ENCODE data around the gene LDLRAD4. TPM values are rescaled to one million over a fixed set of nuclear protein-coding genes. Genes with fewer than 3 reads are reported as not detected.

The LDLRAD4 gene
- total RNA-seq, 1 donor from 2014 or later, result 34.5 TPM

DNA sequence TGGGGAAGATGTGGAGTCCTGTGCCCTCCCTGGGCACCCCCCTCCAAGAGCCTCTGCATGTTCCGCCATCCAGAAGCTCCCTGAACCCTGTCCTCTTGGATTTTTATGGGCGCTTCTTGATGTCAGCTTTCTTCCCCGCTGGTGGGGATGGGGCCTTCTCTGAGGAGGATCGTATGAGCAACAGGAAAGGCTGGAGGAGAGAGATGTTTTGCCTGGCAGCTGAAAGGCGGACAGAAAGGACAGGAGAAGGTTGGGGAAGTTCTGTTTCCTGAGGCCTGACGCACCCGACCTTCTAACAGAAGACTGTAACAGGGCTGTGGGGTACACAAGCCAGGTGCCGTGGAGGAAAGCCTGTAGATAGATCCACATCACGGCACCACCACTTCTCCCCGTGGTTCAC lies 238.8 kb downstream of the LDLRAD4 start:
- H3K36me3 Mint-ChIP-seq (ENCODE audit: low read depth), result peaks cover 13% of the 10 kb centered on the region
- intact Hi-C loops (cut with micrococcal nuclease), result loop anchor here (5.0 kb wide), 1 partner anchor 190 kb away; no protein-coding TSS in a partner anchor
- peaks cover 43% of the 10 kb centered on the region for H3K4me1 Mint-ChIP-seq (ENCODE audit: low read depth)
- H3K27me3 Mint-ChIP-seq (ENCODE audit: insufficient read depth), result peaks cover 4% of the 10 kb centered on the region
- H3K9me3 Mint-ChIP-seq, result peaks cover 4% of the 10 kb centered on the region
- no peak for DNase-seq (ENCODE audit: low spot score)
- no peak overlapping the region for H3K27ac Mint-ChIP-seq
- no peak overlapping the region for H3K4me3 Mint-ChIP-seq

DNA sequence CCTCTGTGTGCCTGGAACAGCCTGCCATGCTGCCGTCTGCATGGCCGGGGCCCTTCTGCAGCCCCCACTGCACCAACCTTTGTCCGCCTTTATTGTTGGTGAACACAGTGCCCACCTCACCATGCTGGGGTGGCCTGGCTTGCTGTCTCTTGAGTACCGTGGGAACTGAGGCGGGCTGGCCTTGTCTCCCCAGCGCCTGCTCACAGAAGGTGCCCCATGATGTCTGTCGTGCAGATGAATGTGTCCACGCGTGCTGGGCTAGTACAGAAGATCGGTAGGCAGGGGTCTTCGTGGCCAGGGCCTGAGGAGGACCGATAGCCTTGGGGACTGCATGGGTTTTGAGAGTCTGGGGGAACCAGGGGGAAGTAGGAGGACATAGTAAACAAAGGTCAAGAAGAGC lies 242.4 kb downstream of the LDLRAD4 start:
- intact Hi-C loops (cut with micrococcal nuclease), result no loop called here
- DNase-seq (ENCODE audit: low spot score), result no peak
- Mint-ChIP-seq H3K27ac (no peak overlapping the region), H3K4me3 (no peak overlapping the region), H3K9me3 (peaks cover 4% of the 10 kb centered on the region), H3K36me3 (ENCODE audit: low read depth) (peaks cover 21% of the 10 kb centered on the region), H3K4me1 (ENCODE audit: low read depth) (peaks cover 52% of the 10 kb centered on the region), H3K27me3 (ENCODE audit: insufficient read depth) (no peaks in the 10 kb centered on the region)

- no peak for DNase-seq (ENCODE audit: low spot score)
- intact Hi-C loops (cut with micrococcal nuclease), result no loop called here
- Mint-ChIP-seq H3K9me3 (peaks cover 6% of the 10 kb centered on the region), H3K36me3 (ENCODE audit: low read depth) (peaks cover 23% of the 10 kb centered on the region), H3K27me3 (ENCODE audit: insufficient read depth) (no peaks in the 10 kb centered on the region), H3K4me1 (ENCODE audit: low read depth) (peaks cover 52% of the 10 kb centered on the region), H3K4me3 (no peak overlapping the region), H3K27ac (no peak overlapping the region)
These were observed 242.9 kb downstream of the LDLRAD4 start for GRCh38 chr18:13461469-13461868.

DNA sequence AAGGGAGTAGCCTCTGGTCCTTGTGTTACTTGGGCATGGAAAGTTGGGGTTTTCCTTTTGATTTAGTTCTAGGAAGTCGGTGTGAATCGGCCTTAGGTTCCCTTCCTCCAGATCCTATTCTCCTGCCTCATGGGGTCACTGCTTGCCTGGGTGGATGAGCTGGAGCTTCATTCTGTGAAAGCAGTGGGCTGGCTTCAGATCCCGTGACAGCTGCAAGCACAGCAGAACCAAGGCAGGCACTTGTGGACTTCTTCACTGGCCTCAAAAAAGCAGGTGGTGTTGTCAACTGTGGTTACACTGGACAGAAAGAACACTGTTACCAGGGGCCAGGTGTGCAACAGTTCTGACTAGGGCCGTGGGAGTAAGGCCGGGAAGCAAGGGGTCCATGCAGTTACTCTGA lies 243.4 kb downstream of the LDLRAD4 start:
- no peak overlapping the region for H3K27ac Mint-ChIP-seq
- no peak overlapping the region for H3K4me3 Mint-ChIP-seq
- intact Hi-C loops (cut with micrococcal nuclease), result no loop called here
- H3K36me3 Mint-ChIP-seq (ENCODE audit: low read depth), result peaks cover 28% of the 10 kb centered on the region
- DNase-seq (ENCODE audit: low spot score), result no peak
- H3K27me3 Mint-ChIP-seq (ENCODE audit: insufficient read depth), result no peaks in the 10 kb centered on the region
- H3K9me3 Mint-ChIP-seq, result peaks cover 11% of the 10 kb centered on the region
- H3K4me1 Mint-ChIP-seq (ENCODE audit: low read depth), result peaks cover 52% of the 10 kb centered on the region

DNA sequence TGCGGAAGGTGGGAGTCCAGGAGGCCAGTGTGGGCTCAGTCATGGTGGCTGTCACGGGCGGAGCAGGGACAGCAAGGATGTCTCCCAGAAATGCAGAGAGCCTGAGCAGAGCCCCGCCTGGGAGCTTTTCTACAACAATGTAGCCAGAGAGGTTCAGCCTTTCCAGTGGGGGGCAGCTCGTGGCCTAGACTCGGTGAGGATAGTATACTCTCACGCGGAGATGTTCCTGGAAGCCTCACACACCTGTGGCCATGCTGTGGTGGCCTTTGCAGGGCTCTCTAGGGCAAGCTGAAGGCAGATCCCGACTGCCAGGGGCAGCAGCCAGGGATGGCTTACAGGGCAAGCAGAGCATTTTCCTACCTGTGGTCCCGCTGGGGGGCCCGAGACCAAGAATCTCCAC lies 244.1 kb downstream of the LDLRAD4 start:
- peaks cover 29% of the 10 kb centered on the region for H3K36me3 Mint-ChIP-seq (ENCODE audit: low read depth)
- DNase-seq (ENCODE audit: low spot score), result no peak
- no peak overlapping the region for H3K27ac Mint-ChIP-seq
- peaks cover 14% of the 10 kb centered on the region for H3K9me3 Mint-ChIP-seq
- H3K4me1 Mint-ChIP-seq (ENCODE audit: low read depth), result peaks cover 50% of the 10 kb centered on the region
- intact Hi-C loops (cut with micrococcal nuclease), result no loop called here
- H3K4me3 Mint-ChIP-seq, result no peak overlapping the region
- H3K27me3 Mint-ChIP-seq (ENCODE audit: insufficient read depth), result no peaks in the 10 kb centered on the region

- DNase-seq (ENCODE audit: low spot score), result no peak
- H3K4me3 Mint-ChIP-seq, result peak overlapping the region; percentile 90
- intact Hi-C loops (cut with micrococcal nuclease), result loop anchor here (2.0 kb wide), 2 partner anchors 25 to 87 kb away; no protein-coding TSS in a partner anchor
- H3K27me3 Mint-ChIP-seq (ENCODE audit: insufficient read depth), result no peaks in the 10 kb centered on the region
- peaks cover 24% of the 10 kb centered on the region for H3K36me3 Mint-ChIP-seq (ENCODE audit: low read depth)
- H3K4me1 Mint-ChIP-seq (ENCODE audit: low read depth), result peaks cover 52% of the 10 kb centered on the region
- H3K27ac Mint-ChIP-seq, result peak overlapping the region; percentile 40
- H3K9me3 Mint-ChIP-seq, result peaks cover 16% of the 10 kb centered on the region
These were observed 245.1 kb downstream of the LDLRAD4 start for GRCh38 chr18:13463526-13464210.

- H3K4me1 Mint-ChIP-seq (ENCODE audit: low read depth), result peaks cover 60% of the 10 kb centered on the region
- H3K9me3 Mint-ChIP-seq, result peaks cover 16% of the 10 kb centered on the region
- H3K4me3 Mint-ChIP-seq, result peak overlapping the region; percentile 90
- peak; percentile 59 for DNase-seq (ENCODE audit: low spot score)
- no peaks in the 10 kb centered on the region for H3K27me3 Mint-ChIP-seq (ENCODE audit: insufficient read depth)
- H3K27ac Mint-ChIP-seq, result peak overlapping the region; percentile 90
- peaks cover 29% of the 10 kb centered on the region for H3K36me3 Mint-ChIP-seq (ENCODE audit: low read depth)
- intact Hi-C loops (cut with micrococcal nuclease), result loop anchor here (2.0 to 5.0 kb wide), 4 partner anchors 26 to 168 kb away; no protein-coding TSS in a partner anchor
These were observed 246.0 kb downstream of the LDLRAD4 start for GRCh38 chr18:13464432-13465123.

- DNase-seq (ENCODE audit: low spot score), result no peak
- intact Hi-C loops (cut with micrococcal nuclease), result loop anchor here (2.0 to 5.0 kb wide), 4 partner anchors 26 to 167 kb away; no protein-coding TSS in a partner anchor
- Mint-ChIP-seq H3K36me3 (ENCODE audit: low read depth) (peaks cover 30% of the 10 kb centered on the region), H3K9me3 (peaks cover 16% of the 10 kb centered on the region), H3K4me1 (ENCODE audit: low read depth) (peaks cover 63% of the 10 kb centered on the region), H3K27ac (peak overlapping the region; percentile 90), H3K4me3 (peak overlapping the region; percentile 90), H3K27me3 (ENCODE audit: insufficient read depth) (no peaks in the 10 kb centered on the region)
These were observed 246.5 kb downstream of the LDLRAD4 start for GRCh38 chr18:13465124-13465446.

- peaks cover 16% of the 10 kb centered on the region for H3K9me3 Mint-ChIP-seq
- peak overlapping the region; percentile 90 for H3K27ac Mint-ChIP-seq
- H3K4me1 Mint-ChIP-seq (ENCODE audit: low read depth), result peaks cover 63% of the 10 kb centered on the region
- no peak for DNase-seq (ENCODE audit: low spot score)
- peaks cover 30% of the 10 kb centered on the region for H3K36me3 Mint-ChIP-seq (ENCODE audit: low read depth)
- peak overlapping the region; percentile 90 for H3K4me3 Mint-ChIP-seq
- intact Hi-C loops (cut with micrococcal nuclease), result loop anchor here (2.0 to 5.0 kb wide), 4 partner anchors 27 to 167 kb away; no protein-coding TSS in a partner anchor
- H3K27me3 Mint-ChIP-seq (ENCODE audit: insufficient read depth), result no peaks in the 10 kb centered on the region
These were observed 246.9 kb downstream of the LDLRAD4 start for GRCh38 chr18:13465476-13465875.

- peaks cover 16% of the 10 kb centered on the region for H3K9me3 Mint-ChIP-seq
- DNase-seq (ENCODE audit: low spot score), result no peak
- no peak overlapping the region for H3K4me3 Mint-ChIP-seq
- no peaks in the 10 kb centered on the region for H3K27me3 Mint-ChIP-seq (ENCODE audit: insufficient read depth)
- H3K36me3 Mint-ChIP-seq (ENCODE audit: low read depth), result peaks cover 32% of the 10 kb centered on the region
- intact Hi-C loops (cut with micrococcal nuclease), result no loop called here
- H3K27ac Mint-ChIP-seq, result no peak overlapping the region
- peaks cover 32% of the 10 kb centered on the region for H3K4me1 Mint-ChIP-seq (ENCODE audit: low read depth)
These were observed 252.1 kb downstream of the LDLRAD4 start for GRCh38 chr18:13470516-13471197.

- Mint-ChIP-seq H3K36me3 (ENCODE audit: low read depth) (peaks cover 30% of the 10 kb centered on the region), H3K4me1 (ENCODE audit: low read depth) (peaks cover 25% of the 10 kb centered on the region), H3K4me3 (no peak overlapping the region), H3K27ac (no peak overlapping the region), H3K9me3 (peaks cover 16% of the 10 kb centered on the region), H3K27me3 (ENCODE audit: insufficient read depth) (no peaks in the 10 kb centered on the region)
- no peak for DNase-seq (ENCODE audit: low spot score)
- intact Hi-C loops (cut with micrococcal nuclease), result no loop called here
These were observed 252.8 kb downstream of the LDLRAD4 start for GRCh38 chr18:13471198-13471845.

GRCh38 chr18:13471971-13472628 lies 253.5 kb downstream of the LDLRAD4 start:
- no peak for DNase-seq (ENCODE audit: low spot score)
- Mint-ChIP-seq H3K4me3 (no peak overlapping the region), H3K9me3 (peaks cover 8% of the 10 kb centered on the region), H3K27ac (no peak overlapping the region), H3K36me3 (ENCODE audit: low read depth) (peaks cover 22% of the 10 kb centered on the region), H3K27me3 (ENCODE audit: insufficient read depth) (no peaks in the 10 kb centered on the region), H3K4me1 (ENCODE audit: low read depth) (peaks cover 19% of the 10 kb centered on the region)
- intact Hi-C loops (cut with micrococcal nuclease), result no loop called here

Data from activated T-helper 1 cell treated with anti-CD3 and anti-CD28 coated beads, Interleukin-12 subunit alpha, Interleukin-12 subunit beta, Interleukin-2, Interleukin-4 antibody, amounts not matched to agents 30 ng/mL and 10 ng/mL and 1 ng/mL, durations not matched to agents 14 hours and 24 hours and 36 hours (primary cell).